OCI-M1 (cell line): Measurements from ENCODE around the gene KLHDC8A.
"Not testable (repeated sequence)": the region's sequence is repeated elsewhere in the genome, so short reads cannot be mapped to it uniquely, and the experiment has no call there.

ENCODE experiments used
- DNase-seq: peaks from one replicate; lab custom pipeline; 2025; lab: John Stamatoyannopoulos, UW

The KLHDC8A gene

GRCh38 chr1:205297546-205298177, 59.1 kb downstream of the KLHDC8A start:
- not testable (repeated sequence) for DNase-seq

- no peak for DNase-seq
Observed at GRCh38 chr1:205296154-205296553, 60.6 kb downstream of the KLHDC8A start.

GRCh38 chr1:205294934-205295333, 61.8 kb downstream of the KLHDC8A start:
- no peak for DNase-seq

GRCh38 chr1:205294175-205294917, 62.4 kb downstream of the KLHDC8A start:
- peak; percentile 26 for DNase-seq

GRCh38 chr1:205293350-205294074, 63.2 kb downstream of the KLHDC8A start:
- no peak for DNase-seq

- DNase-seq: no peak
Observed at GRCh38 chr1:205291596-205291995, 65.1 kb downstream of the KLHDC8A start.

- DNase-seq: peak; percentile 93
Observed at GRCh38 chr1:205287767-205288559, 68.8 kb downstream of the KLHDC8A start.

- DNase-seq: no peak
Observed at GRCh38 chr1:205287076-205287475, 69.6 kb downstream of the KLHDC8A start.

- DNase-seq: peak; percentile 81
Observed at GRCh38 chr1:205286335-205286950, 70.3 kb downstream of the KLHDC8A start.
